Body of pancreas (tissue), 4 donors: ENCODE measurements around the gene KDM2A. TPM values are rescaled to one million over a fixed set of nuclear protein-coding genes. Genes with fewer than 3 reads are reported as not detected.

Experiments
- ATAC-seq: fragments of 150-250 bp; one replicate; pipeline ENCODE4 v1.9.1; 2016
- DNase-seq, 4 donors: peaks; one replicate each; pipeline ENCODE4 v3.0.0-alpha.2; 2019
- H3K27ac ChIP-seq, 4 donors: fragments of 200-600 bp; sonication (generic); 1 replicate in 3 of 4; 2 replicates in 1 of 4; pipeline versions ENCODE4 v1.5.1 to v1.6.1; 2016 to 2019; ENCODE audit warnings: mild to moderate bottlenecking in 1 of 4, mixed read lengths in 1 of 4, moderate library complexity in 1 of 4
- H3K27me3 ChIP-seq, 2 donors: fragments of 200-600 bp; sonication (generic); one replicate each; pipeline ENCODE4 v1.6.0; 2016; ENCODE audit warnings: mild to moderate bottlenecking in 1 of 2
- H3K36me3 ChIP-seq, 2 donors: fragments of 200-600 bp; sonication (generic); replicated peaks in 1 of 2; 2 replicates each; pipeline ENCODE4 v1.5.1; 2016; ENCODE audit warnings: low read depth in 2 of 2; ENCODE audit not compliant: insufficient read depth in 1 of 2
- H3K4me1 ChIP-seq: fragments of 200-600 bp; sonication (generic); one replicate; pipeline ENCODE4 v1.6.0; 2016
- H3K4me3 ChIP-seq, 2 donors: fragments of 200-600 bp; sonication (generic); 1 replicate in 1 of 2; 2 replicates in 1 of 2; pipeline ENCODE4 v1.5.1; 2016 to 2019
- H3K9me3 ChIP-seq, 3 donors: fragments of 200-600 bp; sonication (generic); 1 replicate in 2 of 3; 2 replicates in 1 of 3; pipeline ENCODE4 v1.5.1; 2016
- CTCF ChIP-seq, 7 experiments: fragments of 450-650 bp in 4 of 7; fragments of 200-600 bp in 3 of 7; sonication (generic) in 3 of 7; IDR thresholded peaks; one replicate each; pipeline ENCODE4 v1.5.1; 2016 to 2019; ENCODE audit warnings: antibody characterized with exemption in 7 of 7
- POLR2A ChIP-seq, 3 donors: fragments of 450-650 bp; IDR thresholded peaks; one replicate each; pipeline ENCODE4 v1.6.1; 2016; ENCODE audit warnings: antibody characterized with exemption in 3 of 3, mild to moderate bottlenecking in 2 of 3
- WGBS, 2 donors: methylation state at CpG; one replicate each; pipeline ENCODE4 v1.1.5; 2017; 5-methylcytosine and 5-hydroxymethylcytosine counted together
- intact Hi-C: fragments of 100-400 bp; cut with DNase I; formaldehyde crosslinking; loops from one replicate; pipeline ENCODE4 v1.15.1; 2023
- total RNA-seq, 2 donors: library from RNA; depleted of rRNA; stranded (reverse); fragments of >200 nt; gene quantifications; one replicate each; pipeline ENCODE4 v1.1.0, GENCODE V29; 2016

KDM2A gene
- total RNA-seq, 2 donors from 2014 or later, result 26.5 to 29.0 TPM

DNA sequence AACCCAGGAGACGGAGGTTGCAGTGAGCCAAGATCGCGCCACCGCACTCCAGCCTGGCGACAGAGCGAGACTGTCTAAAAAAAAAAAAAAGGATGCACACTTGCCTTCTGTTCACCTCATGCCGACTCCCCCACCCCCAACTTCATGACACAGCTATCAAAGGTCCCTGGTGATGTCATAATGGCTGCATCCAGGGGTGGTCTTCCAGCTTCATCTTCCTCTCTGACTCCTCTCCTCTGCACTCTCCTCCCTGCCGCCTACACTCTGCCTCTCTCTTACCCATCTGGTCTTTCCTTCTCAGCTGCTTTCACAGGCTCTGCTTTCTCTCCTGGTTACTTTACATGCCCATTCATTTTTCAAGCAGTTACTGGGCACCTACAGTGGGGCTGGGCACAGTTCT, 16.4 kb upstream of the KDM2A start:
- Histone ChIP-seq H3K27ac (no peak overlapping the region), H3K36me3 (no peaks in the 10 kb centered on the region), H3K9me3 (no peaks in the 10 kb centered on the region), H3K4me3 (no peak overlapping the region), H3K4me1 (no peaks in the 10 kb centered on the region), H3K27me3 (no peaks in the 10 kb centered on the region)
- intact Hi-C loops, result no loop called here
- 92 to 96% methylated on average over 7 to 8 of the region's 8 CpGs for WGBS, 2 donors
- ATAC-seq (no peak), DNase-seq (no peak)
- no peak for TF ChIP-seq POLR2A (IDR thresholded peaks at IDR 0.05)
- no peak for TF ChIP-seq CTCF (IDR thresholded peaks at IDR 0.05)

DNA sequence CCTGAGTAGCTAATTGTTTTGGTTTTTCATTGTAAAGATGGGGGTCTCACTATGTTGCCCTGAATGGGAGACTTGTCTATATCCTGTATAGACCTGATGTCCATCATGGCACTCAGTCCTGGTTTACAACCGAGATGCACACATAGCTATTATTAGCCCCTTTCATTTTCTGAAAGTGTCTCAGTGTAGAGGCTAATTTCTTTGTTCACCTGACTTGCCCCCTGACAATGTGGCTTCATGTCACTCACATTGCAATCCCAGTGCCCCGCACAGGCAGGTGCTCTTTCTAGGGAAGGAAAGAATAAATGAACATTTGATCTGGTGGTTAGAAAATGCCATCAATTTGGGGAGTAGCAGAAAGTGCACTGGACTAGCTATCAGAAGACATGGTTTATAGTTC, 13.1 kb upstream of the KDM2A start:
- Histone ChIP-seq H3K27me3 (no peaks in the 10 kb centered on the region), H3K27ac (no peak overlapping the region), H3K4me3 (no peak overlapping the region), H3K4me1 (no peaks in the 10 kb centered on the region), H3K36me3 (no peaks in the 10 kb centered on the region), H3K9me3 (no peaks in the 10 kb centered on the region)
- 86 to 90% methylated on average over 2 of the region's 2 CpGs for WGBS, 2 donors
- TF ChIP-seq POLR2A (IDR thresholded peaks at IDR 0.05), result no peak
- TF ChIP-seq CTCF (IDR thresholded peaks at IDR 0.05), result no peak
- DNase-seq (no peak), ATAC-seq (no peak)
- intact Hi-C loops, result no loop called here

DNA sequence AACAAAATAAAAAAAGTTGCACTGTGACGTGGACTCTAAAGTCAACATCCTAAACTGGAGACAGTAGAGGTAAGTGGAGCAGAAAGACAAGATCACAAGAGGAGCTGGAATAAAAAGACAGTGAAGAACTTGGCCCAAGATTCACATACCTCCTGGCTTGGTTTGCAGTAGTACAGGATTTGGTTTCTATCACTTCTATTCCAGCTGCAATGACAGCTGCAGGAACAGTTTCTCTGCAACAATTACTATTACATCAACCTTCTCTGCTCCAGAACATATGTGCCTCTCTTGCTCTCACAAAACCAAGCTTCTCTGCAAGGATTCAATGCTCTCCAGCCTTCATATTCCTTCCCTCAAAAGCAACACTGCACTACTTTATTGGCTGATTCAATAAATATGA, 7.8 kb upstream of the KDM2A start:
- 64 to 83% methylated on average over 1 of the region's 1 CpG for WGBS, 2 donors
- Histone ChIP-seq H3K27me3 (no peaks in the 10 kb centered on the region), H3K4me1 (no peaks in the 10 kb centered on the region), H3K9me3 (no peaks in the 10 kb centered on the region), H3K4me3 (no peak overlapping the region), H3K36me3 (no peaks in the 10 kb centered on the region), H3K27ac (no peak overlapping the region)
- no peak for DNase-seq
- ATAC-seq, result no peak
- intact Hi-C loops, result no loop called here
- TF ChIP-seq CTCF (IDR thresholded peaks at IDR 0.05) (no peak), POLR2A (IDR thresholded peaks at IDR 0.05) (no peak)

- no peaks in the 10 kb centered on the region for H3K9me3 ChIP-seq
- intact Hi-C loops, result no loop called here
- no peak for DNase-seq
- H3K36me3 ChIP-seq, result no peaks in the 10 kb centered on the region
- no peak overlapping the region for H3K27ac ChIP-seq
- ATAC-seq, result no peak
- H3K27me3 ChIP-seq, result no peaks in the 10 kb centered on the region
- H3K4me1 ChIP-seq, result peaks cover 6% of the 10 kb centered on the region
- no peak overlapping the region for H3K4me3 ChIP-seq
- WGBS, 2 donors, result 81 to 92% methylated on average over 4 of the region's 5 CpGs
- TF ChIP-seq POLR2A (IDR thresholded peaks at IDR 0.05) (no peak), CTCF (IDR thresholded peaks at IDR 0.05) (no peak)
Measured at GRCh38 chr11:67113231-67113721, 5.8 kb upstream of the KDM2A start.

DNA sequence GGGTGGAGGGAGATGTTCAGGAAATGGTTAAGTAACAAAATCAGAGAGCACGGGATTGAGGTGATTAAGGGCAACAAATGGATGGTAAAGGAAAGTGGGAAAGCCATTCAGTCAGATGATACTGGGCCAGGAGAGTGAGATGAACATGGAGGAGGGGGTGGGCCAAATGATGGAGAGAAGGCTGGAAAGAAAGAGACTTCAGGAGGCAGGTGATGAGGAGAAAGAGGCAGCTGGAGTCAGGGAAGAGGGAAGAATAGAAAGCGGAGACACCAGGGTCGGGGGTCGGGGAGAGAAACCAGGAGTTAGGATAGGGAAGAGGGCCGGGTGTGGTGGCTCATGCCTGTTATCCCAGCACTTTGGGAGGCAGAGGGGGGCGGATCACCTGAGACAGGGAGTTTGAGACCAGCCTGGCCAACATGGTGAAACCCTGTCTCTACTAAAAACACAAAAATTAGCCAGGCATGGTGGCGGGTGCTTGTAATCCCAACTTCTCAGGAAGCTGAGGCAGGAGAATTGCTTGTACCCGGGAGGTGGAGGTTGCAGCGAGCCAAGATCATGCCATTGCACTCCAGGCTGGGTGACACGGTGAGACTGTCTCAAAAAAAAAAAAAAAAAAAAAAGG, 4.7 kb upstream of the KDM2A start:
- 79 to 84% methylated on average over 10 of the region's 10 CpGs for WGBS, 2 donors
- DNase-seq (no peak), ATAC-seq (no peak)
- H3K4me3 ChIP-seq, result no peak overlapping the region
- no peaks in the 10 kb centered on the region for H3K27me3 ChIP-seq
- intact Hi-C loops, result no loop called here
- peaks cover 9% of the 10 kb centered on the region for H3K4me1 ChIP-seq
- no peaks in the 10 kb centered on the region for H3K36me3 ChIP-seq
- TF ChIP-seq POLR2A (IDR thresholded peaks at IDR 0.05) (no peak), CTCF (IDR thresholded peaks at IDR 0.05) (no peak)
- H3K27ac ChIP-seq, result no peak overlapping the region
- no peaks in the 10 kb centered on the region for H3K9me3 ChIP-seq
